ENCODE results near the gene KPRP. TPM values are rescaled to one million over a fixed set of nuclear protein-coding genes. Genes with fewer than 3 reads are reported as not detected.

KPRP gene
- total and polyA plus RNA-seq, 2 of the 13 experiments (the other 11 are each of a cell fraction or from before 2014, with no cell fraction given) = not detected

GRCh38 chr1:152728986-152729385 lies 28.8 kb upstream of the KPRP start (continued):
- TF ChIP-seq ZBTB37 (CRISPR knock-in tag; IDR thresholded peaks at IDR 0.05) (no peak), ZNF552 (CRISPR knock-in tag; IDR thresholded peaks at IDR 0.05; ENCODE audit: borderline replicate concordance) (no peak), SMC3 (IDR thresholded peaks at IDR 0.05; ENCODE audit: low read length) (no peak), PREB (CRISPR knock-in tag; IDR thresholded peaks at IDR 0.05) (no peak), CEBPZ (IDR thresholded peaks at IDR 0.05; ENCODE audit: low read length) (no peak), HOXD1 (CRISPR knock-in tag; IDR thresholded peaks at IDR 0.05) (no peak), ZSCAN25 (CRISPR knock-in tag; IDR thresholded peaks at IDR 0.05) (no peak), FOXP4 (CRISPR knock-in tag; IDR thresholded peaks at IDR 0.05) (no peak)
- TF ChIP-seq, protein P1, sequence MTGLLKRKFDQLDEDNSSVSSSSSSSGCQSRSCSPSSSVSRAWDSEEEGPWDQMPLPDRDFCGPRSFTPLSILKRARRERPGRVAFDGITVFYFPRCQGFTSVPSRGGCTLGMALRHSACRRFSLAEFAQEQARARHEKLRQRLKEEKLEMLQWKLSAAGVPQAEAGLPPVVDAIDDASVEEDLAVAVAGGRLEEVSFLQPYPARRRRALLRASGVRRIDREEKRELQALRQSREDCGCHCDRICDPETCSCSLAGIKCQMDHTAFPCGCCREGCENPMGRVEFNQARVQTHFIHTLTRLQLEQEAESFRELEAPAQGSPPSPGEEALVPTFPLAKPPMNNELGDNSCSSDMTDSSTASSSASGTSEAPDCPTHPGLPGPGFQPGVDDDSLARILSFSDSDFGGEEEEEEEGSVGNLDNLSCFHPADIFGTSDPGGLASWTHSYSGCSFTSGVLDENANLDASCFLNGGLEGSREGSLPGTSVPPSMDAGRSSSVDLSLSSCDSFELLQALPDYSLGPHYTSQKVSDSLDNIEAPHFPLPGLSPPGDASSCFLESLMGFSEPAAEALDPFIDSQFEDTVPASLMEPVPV (CRISPR knock-in tag; IDR thresholded peaks at IDR 0.05) = no peak
